CD4-positive, alpha-beta T cell (primary cell): ENCODE data around the gene MEGF11. TPM values are rescaled to one million over a fixed set of nuclear protein-coding genes. Genes with fewer than 3 reads are reported as not detected.

Source experiments
- ATAC-seq: fragments of 200-7000 bp; cut with Tn5 transposase; one replicate; pipeline ENCODE4 v1.10.0; 2022; ENCODE audit warnings: mild to moderate bottlenecking; ENCODE audit not compliant: poor library complexity
- CTCF ChIA-PET: fragments of 350-600 bp; sonication (Branson Sonifier 250); formaldehyde crosslinking; loops from one replicate; lab custom pipeline; 2021; ENCODE audit warnings: antibody characterized with exemption, inconsistent platforms; lab: Charles Lee
- POLR2A ChIA-PET: fragments of 350-600 bp; sonication (Branson Sonifier 250); formaldehyde crosslinking; loops from one replicate; lab custom pipeline; 2021; ENCODE audit warnings: antibody characterized with exemption, inconsistent platforms; lab: Charles Lee
- DNase-seq, 14 experiments: peaks; one replicate each; pipeline ENCODE4 v3.0.0-alpha.2; 2013 to 2020; ENCODE audit warnings: mixed read lengths in 2 of 14
- H3K27ac ChIP-seq, 2 donors: one replicate each; pipeline versions ENCODE4 v1.5.1 to v1.7.0; 2013; ENCODE audit warnings: low read length in 2 of 2, low read depth in 1 of 2, mild to moderate bottlenecking in 1 of 2
- H3K27me3 ChIP-seq, 2 experiments: 1 replicate in 1 of 2; 2 replicates in 1 of 2; pipeline versions ENCODE4 v1.6.1 to v1.7.0; 2013; ENCODE audit warnings: low read length in 2 of 2, control low read depth in 1 of 2, mild to moderate bottlenecking in 1 of 2, moderate library complexity in 1 of 2; ENCODE audit not compliant: insufficient read depth in 2 of 2, control insufficient read depth in 1 of 2
- H3K36me3 ChIP-seq: one replicate; pipeline ENCODE4 v1.6.1; 2013; ENCODE audit warnings: low read length, control low read depth; ENCODE audit not compliant: insufficient read depth
- H3K4me1 ChIP-seq: one replicate; pipeline ENCODE4 v1.6.1; 2013; ENCODE audit warnings: low read length, control low read depth; ENCODE audit not compliant: insufficient read depth
- H3K4me3 ChIP-seq: one replicate; pipeline ENCODE4 v1.5.1; 2013; ENCODE audit warnings: mild to moderate bottlenecking, low read length, moderate library complexity
- H3K9me3 ChIP-seq, 2 experiments: 1 replicate in 1 of 2; 2 replicates in 1 of 2; pipeline versions ENCODE4 v1.6.1 to v1.7.0; 2013; ENCODE audit warnings: low read length in 2 of 2, mild to moderate bottlenecking in 2 of 2, control low read depth in 1 of 2, moderate library complexity in 1 of 2; ENCODE audit not compliant: control insufficient read depth in 1 of 2, insufficient read depth in 1 of 2
- H3K27ac Mint-ChIP-seq: one replicate; pipeline ENCODE4 v1.8.0; 2020; ENCODE audit warnings: mixed read lengths
- H3K27me3 Mint-ChIP-seq: one replicate; pipeline ENCODE4 v1.8.0; 2021; ENCODE audit warnings: mixed read lengths
- H3K36me3 Mint-ChIP-seq: one replicate; pipeline ENCODE4 v1.8.0; 2021; ENCODE audit warnings: low read depth, mixed read lengths
- H3K4me1 Mint-ChIP-seq: one replicate; pipeline ENCODE4 v1.8.0; 2021; ENCODE audit warnings: low read depth, mixed read lengths
- H3K4me3 Mint-ChIP-seq: one replicate; pipeline ENCODE4 v1.8.0; 2020; ENCODE audit warnings: mild to moderate bottlenecking, mixed read lengths
- H3K9me3 Mint-ChIP-seq: one replicate; pipeline ENCODE4 v1.8.0; 2020; ENCODE audit warnings: mixed read lengths
- intact Hi-C, 2 experiments: fragments of 100-400 bp; cut with DNase I in 1 of 2; cut with micrococcal nuclease in 1 of 2; formaldehyde crosslinking; loops; one replicate each; pipeline versions ENCODE4 v1.15.1 to v1.9.0; 2023 to 2025; cut with DNase I, micrococcal nuclease
- total RNA-seq, 174 experiments: library from RNA in 2 of 174; stranded (reverse) in 2 of 174; gene quantifications; one replicate each; pipeline ENCODE4 v1.2.3 and lab custom pipeline; 2021 to 2026
- TF ChIP-seq, protein P1 (sequence below): fragments of 200-600 bp; IDR thresholded peaks from one replicate; pipeline ENCODE4 v1.8.0; 2022; ENCODE audit warnings: antibody characterized with exemption, mild to moderate bottlenecking

The MEGF11 gene
- total RNA-seq, 2 experiments from 2014 or later: not detected

DNA sequence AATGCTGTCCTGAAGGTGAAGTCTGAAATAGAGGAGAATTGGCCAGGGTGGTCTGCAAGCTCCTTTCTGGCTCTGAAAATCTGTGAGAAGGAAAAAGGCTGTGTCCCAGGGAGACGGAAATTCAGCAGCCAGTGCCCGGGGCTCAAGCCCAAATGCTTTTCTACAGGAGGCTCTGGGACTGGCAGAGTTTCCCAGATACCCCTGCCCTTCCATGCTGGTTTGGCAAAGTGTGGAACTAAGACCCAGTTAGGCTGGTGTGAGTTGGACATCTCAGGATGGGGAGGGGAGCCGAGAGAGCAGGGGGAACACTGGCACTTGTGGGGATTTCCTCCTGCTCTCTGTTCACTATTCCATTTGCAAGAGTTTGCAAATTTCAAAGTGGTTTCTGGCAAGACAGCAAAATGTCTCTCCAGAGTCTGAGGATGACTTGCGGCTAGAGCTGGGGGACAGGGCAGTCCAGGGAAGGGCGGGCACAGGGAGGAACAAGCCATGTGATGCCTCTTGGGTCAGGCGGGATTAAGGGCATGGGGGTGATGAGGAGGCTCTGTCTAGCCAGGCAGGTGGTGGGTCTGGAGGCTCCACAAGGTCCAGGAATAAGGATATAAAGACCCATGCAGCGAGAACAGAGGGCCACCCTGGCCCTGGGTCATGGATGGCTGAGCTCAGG, 231.9 kb downstream of the MEGF11 start:
- Histone ChIP-seq H3K27me3 (peaks cover 10 to 12% of the 10 kb centered on the region in 2 experiments), H3K27ac (no peak overlapping the region), H3K36me3 (no peaks in the 10 kb centered on the region), H3K9me3 (no peaks in the 10 kb centered on the region), H3K4me1 (no peaks in the 10 kb centered on the region), H3K4me3 (no peak overlapping the region)
- no peaks in the 10 kb centered on the region for H3K36me3 Mint-ChIP-seq
- TF ChIP-seq, protein P1, sequence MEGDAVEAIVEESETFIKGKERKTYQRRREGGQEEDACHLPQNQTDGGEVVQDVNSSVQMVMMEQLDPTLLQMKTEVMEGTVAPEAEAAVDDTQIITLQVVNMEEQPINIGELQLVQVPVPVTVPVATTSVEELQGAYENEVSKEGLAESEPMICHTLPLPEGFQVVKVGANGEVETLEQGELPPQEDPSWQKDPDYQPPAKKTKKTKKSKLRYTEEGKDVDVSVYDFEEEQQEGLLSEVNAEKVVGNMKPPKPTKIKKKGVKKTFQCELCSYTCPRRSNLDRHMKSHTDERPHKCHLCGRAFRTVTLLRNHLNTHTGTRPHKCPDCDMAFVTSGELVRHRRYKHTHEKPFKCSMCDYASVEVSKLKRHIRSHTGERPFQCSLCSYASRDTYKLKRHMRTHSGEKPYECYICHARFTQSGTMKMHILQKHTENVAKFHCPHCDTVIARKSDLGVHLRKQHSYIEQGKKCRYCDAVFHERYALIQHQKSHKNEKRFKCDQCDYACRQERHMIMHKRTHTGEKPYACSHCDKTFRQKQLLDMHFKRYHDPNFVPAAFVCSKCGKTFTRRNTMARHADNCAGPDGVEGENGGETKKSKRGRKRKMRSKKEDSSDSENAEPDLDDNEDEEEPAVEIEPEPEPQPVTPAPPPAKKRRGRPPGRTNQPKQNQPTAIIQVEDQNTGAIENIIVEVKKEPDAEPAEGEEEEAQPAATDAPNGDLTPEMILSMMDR: no peak
- POLR2A ChIA-PET: no interaction called here
- CTCF ChIA-PET: no interaction called here
- ATAC-seq: no peak
- intact Hi-C loops: no loop called here
- DNase-seq: no peak
- H3K27me3 Mint-ChIP-seq: peaks cover 26% of the 10 kb centered on the region
- no peaks in the 10 kb centered on the region for H3K9me3 Mint-ChIP-seq
- H3K4me1 Mint-ChIP-seq: no peaks in the 10 kb centered on the region
- no peak overlapping the region for H3K4me3 Mint-ChIP-seq
- H3K27ac Mint-ChIP-seq: no peak overlapping the region

DNA sequence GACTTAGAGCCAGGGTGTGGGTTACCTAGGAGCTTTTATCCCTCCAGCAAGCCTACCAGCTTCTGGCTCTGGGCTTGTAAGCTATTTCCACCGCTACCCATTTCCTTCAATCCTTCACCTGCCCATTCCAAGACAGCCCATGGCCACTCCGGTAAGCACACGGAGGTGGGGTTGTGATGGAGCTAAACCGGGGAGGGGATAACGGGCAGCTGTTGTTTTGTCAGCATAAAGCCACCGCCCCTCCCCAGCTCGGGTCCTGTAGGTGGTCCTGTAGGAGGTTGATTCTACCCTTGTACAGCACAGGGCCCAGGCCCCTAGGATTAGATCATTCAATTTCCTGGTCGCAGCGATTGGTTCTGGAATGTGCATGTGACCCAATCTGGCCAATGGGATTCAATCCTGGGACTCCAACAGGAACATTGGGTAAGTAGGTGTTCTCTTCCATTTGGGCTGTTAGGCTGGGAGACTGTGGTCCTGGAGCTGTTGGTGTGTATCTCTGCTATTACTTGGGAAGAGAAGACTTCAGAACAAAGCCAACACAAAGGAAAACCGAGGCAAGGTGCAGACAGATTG, 233.6 kb downstream of the MEGF11 start:
- Mint-ChIP-seq H3K4me1 (no peaks in the 10 kb centered on the region), H3K27me3 (peaks cover 23% of the 10 kb centered on the region), H3K36me3 (no peaks in the 10 kb centered on the region), H3K4me3 (no peak overlapping the region), H3K27ac (no peak overlapping the region), H3K9me3 (peaks cover 2% of the 10 kb centered on the region)
- DNase-seq: no peak
- no peak for ATAC-seq
- intact Hi-C loops: no loop called here
- Histone ChIP-seq H3K9me3 (no peaks in the 10 kb centered on the region), H3K4me3 (no peak overlapping the region), H3K27ac (no peak overlapping the region), H3K27me3 (peaks cover 9 to 10% of the 10 kb centered on the region in 2 experiments), H3K4me1 (no peaks in the 10 kb centered on the region), H3K36me3 (no peaks in the 10 kb centered on the region)
- ChIA-PET CTCF (no interaction called here), POLR2A (no interaction called here)
- TF ChIP-seq, protein P1: no peak

DNA sequence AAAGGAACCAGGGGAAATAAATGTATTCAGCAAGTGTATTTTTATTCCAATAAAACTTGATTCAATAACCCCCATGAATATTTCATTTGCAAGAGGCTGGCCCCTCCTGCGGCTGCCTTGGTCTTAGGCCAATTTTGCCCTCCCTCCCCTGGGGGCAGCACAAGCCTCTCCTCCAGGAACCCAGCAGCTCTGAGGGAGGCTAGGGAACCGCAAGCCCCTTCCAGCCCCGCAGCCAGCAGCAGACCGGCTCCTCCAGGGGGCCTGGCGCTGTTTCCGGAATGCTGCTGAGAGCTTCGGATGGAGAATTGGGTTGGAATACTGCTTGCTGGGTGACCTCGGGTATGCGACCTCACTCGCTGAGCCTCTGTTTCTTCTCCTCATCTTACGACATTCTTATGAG, 234.2 kb downstream of the MEGF11 start:
- peaks cover 17% of the 10 kb centered on the region for H3K27me3 Mint-ChIP-seq
- Histone ChIP-seq H3K4me3 (no peak overlapping the region), H3K9me3 (no peaks in the 10 kb centered on the region), H3K4me1 (no peaks in the 10 kb centered on the region), H3K27me3 (peaks cover 5 to 8% of the 10 kb centered on the region in 2 experiments), H3K36me3 (no peaks in the 10 kb centered on the region), H3K27ac (no peak overlapping the region)
- no peak for DNase-seq
- H3K27ac Mint-ChIP-seq: no peak overlapping the region
- TF ChIP-seq, protein P1: no peak
- no peak for ATAC-seq
- intact Hi-C loops: no loop called here
- no peak overlapping the region for H3K4me3 Mint-ChIP-seq
- no peaks in the 10 kb centered on the region for H3K4me1 Mint-ChIP-seq
- ChIA-PET CTCF (no interaction called here), POLR2A (no interaction called here)
- H3K9me3 Mint-ChIP-seq: peaks cover 2% of the 10 kb centered on the region
- no peaks in the 10 kb centered on the region for H3K36me3 Mint-ChIP-seq
